Measurements from ENCODE around the gene ACTN3. TPM values are rescaled to one million over a fixed set of nuclear protein-coding genes. Genes with fewer than 3 reads are reported as not detected.
"Not testable (repeated sequence)": the region's sequence is repeated elsewhere in the genome, so short reads cannot be mapped to it uniquely, and the experiment has no call there.

ACTN3 gene
- total RNA-seq, 2 experiments from 2014 or later = 0.06 to 0.12 TPM

DNA sequence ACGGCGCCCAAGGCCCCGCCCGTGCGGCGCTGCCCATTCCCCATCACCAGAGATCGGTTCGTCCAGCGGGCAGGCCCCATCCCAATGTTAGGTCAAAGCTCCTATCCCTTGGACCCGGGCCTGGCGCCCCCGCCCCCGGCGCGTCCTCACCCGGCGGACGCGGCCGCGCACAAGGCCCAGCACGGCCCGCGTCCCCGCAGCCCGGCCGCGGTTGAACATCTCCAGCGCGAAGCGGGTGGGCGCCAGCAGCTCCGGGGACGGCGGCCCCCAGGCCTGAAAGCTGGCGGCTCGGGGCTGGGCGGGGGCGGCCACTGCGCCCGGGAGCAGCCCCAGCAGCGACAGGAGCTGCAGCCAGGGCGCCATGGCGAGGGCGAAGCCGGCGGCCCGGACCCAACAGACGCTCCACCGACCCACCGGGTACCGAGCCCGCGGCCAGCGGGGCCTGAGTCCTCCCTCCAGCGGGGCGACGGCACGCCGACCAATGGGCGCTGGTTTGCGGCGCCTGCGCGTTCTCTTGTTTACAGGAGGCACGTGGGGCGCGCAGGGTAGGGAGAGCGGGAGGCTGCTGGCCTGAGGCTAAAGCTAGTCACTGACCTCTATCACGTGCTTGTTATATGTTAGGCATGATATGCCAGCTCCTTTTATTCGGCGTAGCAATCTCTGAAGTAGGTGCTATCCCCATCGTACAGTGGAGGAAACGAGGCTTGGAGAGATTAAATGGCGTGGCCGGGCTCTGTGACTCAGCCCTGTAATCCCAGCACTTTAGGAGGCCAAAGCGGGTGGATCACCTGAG is 21.6 kb downstream of the ACTN3 start, which contains the start of gene CTSF:
Gene CTSF (minus strand): TSS at position 483 of the 793 bp plus-strand sequence. CDS start 120 bp downstream, at position 363.
- peaks cover 9% of the 10 kb centered on the region for H3K4me1 Mint-ChIP-seq
- H3K4me3 Mint-ChIP-seq = peak within 1 kb of the TSS; percentile 78
- H3K27me3 Mint-ChIP-seq = no peaks in the 10 kb centered on the region
- no peaks in the 10 kb centered on the region for H3K36me3 Mint-ChIP-seq
- H3K9me3 Mint-ChIP-seq = no peaks in the 10 kb centered on the region
- H3K27ac Mint-ChIP-seq = no peak within 1 kb of the TSS
- peak; percentile 74 for DNase-seq

DNA sequence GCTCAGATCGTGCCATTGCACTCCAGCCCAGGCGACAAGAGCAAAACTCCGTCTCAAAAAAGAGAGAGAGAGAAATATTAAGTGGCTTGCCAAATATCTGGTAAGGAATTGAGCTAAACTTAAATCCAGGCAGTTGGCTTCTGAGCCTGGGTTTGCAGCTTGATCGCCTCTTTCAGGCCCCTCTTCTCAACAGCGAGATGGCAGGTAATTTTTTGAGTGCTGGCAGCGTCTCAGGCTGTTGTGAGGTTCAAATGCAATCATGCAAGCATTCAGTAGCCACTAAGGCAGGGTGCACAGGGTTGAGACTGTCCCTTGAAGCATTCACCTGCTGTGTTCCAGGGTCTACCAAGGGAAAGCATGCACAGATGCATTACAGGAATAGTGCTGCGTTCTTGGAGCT is 22.4 kb downstream of the ACTN3 start:
- H3K27me3 Mint-ChIP-seq = no peaks in the 10 kb centered on the region
- H3K9me3 Mint-ChIP-seq = no peaks in the 10 kb centered on the region
- no peaks in the 10 kb centered on the region for H3K36me3 Mint-ChIP-seq
- no peak overlapping the region for H3K4me3 Mint-ChIP-seq
- H3K27ac Mint-ChIP-seq = no peak overlapping the region
- DNase-seq = no peak
- peaks cover 9% of the 10 kb centered on the region for H3K4me1 Mint-ChIP-seq

DNA sequence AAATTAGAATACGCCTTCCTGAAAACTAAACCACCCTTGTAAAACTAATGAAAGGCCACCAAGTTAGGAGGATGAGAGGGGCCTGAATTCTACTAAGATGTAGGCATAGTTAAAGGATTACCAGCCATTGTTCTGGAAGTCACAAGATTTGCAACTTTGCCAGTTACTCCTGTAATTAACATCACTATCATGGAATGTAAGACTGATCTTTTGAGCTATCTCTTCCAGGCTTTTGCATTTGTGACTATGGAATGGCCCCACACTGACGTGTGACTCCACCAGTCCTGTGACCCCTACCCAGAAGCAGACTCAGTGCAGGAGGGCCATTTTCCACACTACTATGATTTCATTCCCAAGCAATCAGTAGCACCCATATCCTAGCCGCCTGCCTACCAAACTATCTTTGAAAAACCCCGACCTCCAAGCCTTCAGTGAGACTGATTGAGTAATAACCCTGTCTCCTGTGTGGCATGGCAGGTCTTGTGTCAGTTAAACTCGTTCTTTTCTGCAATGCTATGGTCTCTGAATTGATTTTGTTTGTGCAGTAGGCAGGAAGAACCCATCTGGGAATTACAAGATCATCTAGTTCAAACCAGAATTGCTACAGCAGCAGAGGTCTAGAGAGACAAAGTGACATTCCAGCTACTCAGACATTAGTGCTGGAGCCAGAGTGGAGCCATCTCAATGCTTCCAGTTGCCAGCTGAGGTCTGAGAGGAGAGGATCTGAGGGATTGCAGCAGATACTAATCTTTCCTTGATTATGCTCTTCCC is 23.6 kb downstream of the ACTN3 start:
- Mint-ChIP-seq H3K9me3 (no peaks in the 10 kb centered on the region), H3K27me3 (peaks cover 3% of the 10 kb centered on the region), H3K4me1 (peaks cover 9% of the 10 kb centered on the region), H3K36me3 (no peaks in the 10 kb centered on the region), H3K27ac (no peak overlapping the region), H3K4me3 (no peak overlapping the region)
- DNase-seq = no peak

DNA sequence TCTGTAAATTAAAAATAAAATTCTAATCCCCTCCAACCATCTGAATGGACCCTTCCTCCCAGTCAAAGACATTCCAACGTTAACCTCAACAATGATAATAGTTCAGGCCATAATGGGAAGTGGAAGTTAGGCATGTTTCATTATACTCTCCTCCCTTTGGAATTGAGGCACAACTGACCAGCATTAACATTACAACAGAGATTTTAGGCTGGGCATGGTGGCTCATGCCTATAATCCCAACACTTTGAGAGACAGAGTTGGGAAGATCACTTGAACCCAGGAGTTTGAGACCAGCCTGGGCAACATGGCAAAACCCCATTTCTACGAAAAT is 24.1 kb downstream of the ACTN3 start:
- H3K4me3 Mint-ChIP-seq = no peak overlapping the region
- no peaks in the 10 kb centered on the region for H3K9me3 Mint-ChIP-seq
- H3K36me3 Mint-ChIP-seq = no peaks in the 10 kb centered on the region

DNA sequence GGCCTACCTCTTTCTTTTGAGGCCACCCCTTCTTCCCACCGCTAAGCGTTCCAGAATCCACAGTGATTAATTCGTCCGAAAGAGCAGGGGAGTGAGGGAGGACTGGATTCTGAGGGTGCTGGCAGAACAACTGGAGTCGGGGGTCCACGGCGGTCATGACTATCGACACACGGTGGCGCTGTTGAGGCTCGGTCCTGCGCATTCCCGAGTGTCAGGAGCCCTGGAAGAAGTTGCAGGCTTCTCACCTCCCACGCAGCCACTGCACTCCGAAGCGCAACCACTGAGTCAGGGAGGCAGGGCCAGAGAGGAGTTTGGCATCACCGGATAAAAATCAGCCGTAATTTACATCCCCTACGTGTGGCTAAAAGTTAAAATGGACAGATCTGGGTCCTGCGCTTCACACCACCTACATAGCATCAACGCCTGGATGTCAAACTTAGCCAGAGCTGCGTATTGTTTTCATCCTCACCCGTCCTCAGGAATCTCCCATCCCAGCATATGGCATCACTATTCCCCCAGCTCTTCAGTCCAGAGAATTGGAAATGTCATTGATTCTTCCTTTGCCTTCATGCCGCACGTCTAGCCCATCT is 32.4 kb downstream of the ACTN3 start:
- Mint-ChIP-seq H3K9me3 (peaks cover 6% of the 10 kb centered on the region), H3K4me1 (peaks cover 13% of the 10 kb centered on the region), H3K27ac (no peak overlapping the region), H3K4me3 (no peak overlapping the region), H3K27me3 (peaks cover 5% of the 10 kb centered on the region), H3K36me3 (no peaks in the 10 kb centered on the region)
- peak; percentile 79 for DNase-seq

More for the DNA sequence above, 24.1 kb downstream of the ACTN3 start:
- DNase-seq = no peak
- H3K27me3 Mint-ChIP-seq = peaks cover 5% of the 10 kb centered on the region
- no peak overlapping the region for H3K27ac Mint-ChIP-seq
- H3K4me1 Mint-ChIP-seq = peaks cover 9% of the 10 kb centered on the region

DNA sequence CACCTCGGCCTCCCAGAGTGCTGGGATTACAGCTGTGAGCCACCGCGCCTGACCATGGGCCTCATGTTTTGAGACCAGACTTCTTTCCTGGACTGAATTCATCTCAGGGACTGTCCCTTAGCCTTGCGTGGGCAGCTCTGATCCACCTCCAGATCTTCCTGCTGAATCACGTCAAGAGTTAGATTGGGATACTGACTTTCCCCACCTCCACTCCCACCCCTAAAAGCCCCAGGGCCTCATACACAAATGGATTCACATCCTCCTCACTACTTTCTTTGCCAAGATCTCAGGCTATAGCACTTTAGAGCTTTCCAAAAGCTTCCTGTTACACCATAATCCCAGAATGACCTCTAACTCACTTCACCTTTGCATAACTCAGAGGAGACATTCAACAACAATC is 34.1 kb downstream of the ACTN3 start:
- H3K36me3 Mint-ChIP-seq = no peaks in the 10 kb centered on the region
- H3K4me1 Mint-ChIP-seq = peaks cover 13% of the 10 kb centered on the region
- no peaks in the 10 kb centered on the region for H3K27me3 Mint-ChIP-seq
- H3K4me3 Mint-ChIP-seq = no peak overlapping the region
- peaks cover 6% of the 10 kb centered on the region for H3K9me3 Mint-ChIP-seq
- H3K27ac Mint-ChIP-seq = no peak overlapping the region
- no peak for DNase-seq

DNA sequence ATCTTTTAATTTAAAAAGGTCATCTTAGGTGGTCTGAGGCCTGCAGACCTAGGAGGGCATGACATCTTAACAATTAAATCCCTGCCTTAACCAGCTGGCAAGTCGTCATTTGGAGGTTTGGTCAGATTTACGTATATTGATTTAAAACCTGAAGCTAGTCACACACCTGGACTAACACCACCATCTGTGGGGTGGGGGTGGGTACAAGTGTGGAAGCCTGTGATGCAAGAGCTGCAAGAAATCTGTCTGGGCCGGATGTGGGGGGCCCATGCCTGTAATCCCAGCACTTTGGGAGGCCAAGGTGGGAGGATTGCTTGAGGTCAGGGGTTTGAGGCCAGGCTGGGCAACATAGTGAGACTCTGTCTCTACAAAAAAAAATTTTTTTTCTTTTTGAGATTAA is 34.6 kb downstream of the ACTN3 start:
- Mint-ChIP-seq H3K4me3 (no peak overlapping the region), H3K27me3 (no peaks in the 10 kb centered on the region), H3K27ac (no peak overlapping the region), H3K36me3 (no peaks in the 10 kb centered on the region), H3K9me3 (peaks cover 6% of the 10 kb centered on the region), H3K4me1 (peaks cover 13% of the 10 kb centered on the region)
- DNase-seq = no peak

DNA sequence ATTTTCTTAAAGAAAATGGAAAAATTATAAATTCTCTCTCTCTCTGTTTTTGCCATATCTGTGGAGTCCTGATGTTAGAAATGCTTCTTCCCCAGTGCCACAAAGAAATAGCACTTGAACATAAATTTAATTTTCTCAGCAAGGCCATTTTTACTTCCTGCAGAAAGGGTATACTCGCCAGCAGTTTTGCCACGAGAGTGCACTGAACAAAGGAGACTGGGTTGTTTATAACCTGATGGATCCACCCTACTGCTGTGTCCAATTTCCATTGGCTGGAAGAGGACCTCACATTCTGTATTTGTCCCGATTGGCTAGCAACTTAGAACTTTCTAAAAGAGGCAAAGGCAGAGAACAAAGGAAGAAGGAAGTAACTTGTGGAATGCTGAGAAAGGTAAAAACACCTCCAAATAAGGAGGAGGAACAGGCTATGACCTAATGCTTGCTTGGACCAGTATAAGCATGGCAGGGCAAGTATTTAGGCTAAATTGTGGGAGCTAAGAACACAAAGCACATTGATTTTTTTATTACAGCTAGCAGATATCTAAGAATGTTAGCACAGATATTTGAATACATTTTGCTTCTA is 36.0 kb downstream of the ACTN3 start:
- H3K36me3 Mint-ChIP-seq, H3K9me3 Mint-ChIP-seq, H3K27me3 Mint-ChIP-seq, H3K27ac Mint-ChIP-seq, DNase-seq, H3K4me3 Mint-ChIP-seq: not testable (repeated sequence)
- H3K4me1 Mint-ChIP-seq = peaks cover 13% of the 10 kb centered on the region

DNA sequence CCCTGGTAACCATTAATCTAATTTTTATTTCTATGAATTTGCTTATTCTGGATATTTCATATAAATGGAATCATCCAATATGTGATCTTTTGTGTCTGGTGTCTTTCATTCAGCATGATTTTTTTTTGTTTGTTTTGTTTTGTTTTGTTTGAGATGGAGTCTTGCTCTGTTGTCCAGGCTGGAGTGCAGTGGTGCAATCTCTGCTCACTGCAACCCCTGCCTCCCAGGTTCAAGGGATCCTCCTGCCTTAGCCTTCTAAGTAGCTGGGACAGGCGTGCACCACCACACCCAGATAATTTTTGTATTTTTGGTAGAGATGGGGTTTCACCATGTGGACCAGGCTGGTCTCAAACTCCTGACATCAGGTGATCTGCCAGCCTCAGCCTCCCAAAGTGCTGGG is 38.7 kb downstream of the ACTN3 start:
- H3K27ac Mint-ChIP-seq, H3K9me3 Mint-ChIP-seq, H3K4me1 Mint-ChIP-seq, H3K27me3 Mint-ChIP-seq, H3K4me3 Mint-ChIP-seq, DNase-seq, H3K36me3 Mint-ChIP-seq: not testable (repeated sequence)

DNA sequence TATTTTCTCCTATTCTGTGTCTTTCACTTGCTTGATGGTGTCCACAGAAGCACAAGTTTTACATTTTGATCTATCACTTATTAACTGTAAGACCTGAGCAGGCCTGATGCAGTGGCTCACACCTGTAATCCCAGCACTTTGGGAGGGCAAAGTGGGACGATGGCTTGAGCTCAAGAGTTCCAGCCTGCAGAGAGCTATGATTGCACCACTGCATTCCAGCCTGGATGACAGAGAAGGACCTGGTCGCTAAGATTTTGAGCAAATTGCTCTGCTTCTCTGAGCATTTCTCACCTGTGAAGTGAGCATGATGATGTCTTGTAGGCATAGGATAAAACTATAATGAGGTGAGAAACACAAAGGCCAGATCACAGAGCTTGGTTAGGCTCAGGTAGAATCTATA is 39.4 kb downstream of the ACTN3 start:
- no peak for DNase-seq
- Mint-ChIP-seq H3K27me3 (no peaks in the 10 kb centered on the region), H3K27ac (no peak overlapping the region), H3K4me3 (no peak overlapping the region), H3K36me3 (no peaks in the 10 kb centered on the region), H3K9me3 (peaks cover 6% of the 10 kb centered on the region), H3K4me1 (no peaks in the 10 kb centered on the region)

DNA sequence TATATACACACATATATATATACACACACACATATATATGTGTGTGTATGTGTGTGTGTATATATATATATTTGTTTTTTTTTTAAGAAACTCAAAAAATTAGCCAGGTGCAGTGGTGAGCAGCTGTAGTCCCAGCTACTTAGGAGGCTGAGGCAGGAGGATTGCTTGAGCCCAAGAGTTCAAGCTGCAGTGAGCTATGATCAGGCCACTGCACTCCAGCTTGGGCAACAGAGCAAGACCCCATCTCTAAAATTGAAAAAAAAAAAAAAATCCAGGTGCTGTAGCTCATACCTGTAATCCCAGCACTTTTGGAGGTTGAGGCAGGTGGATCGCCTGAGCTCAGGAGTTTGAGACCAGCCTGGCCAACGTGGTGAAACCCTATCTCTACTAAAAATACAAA is 42.6 kb downstream of the ACTN3 start:
- not testable (repeated sequence) for H3K9me3 Mint-ChIP-seq, H3K27ac Mint-ChIP-seq, H3K27me3 Mint-ChIP-seq, H3K4me3 Mint-ChIP-seq, H3K36me3 Mint-ChIP-seq, DNase-seq
- H3K4me1 Mint-ChIP-seq = peaks cover 12% of the 10 kb centered on the region

DNA sequence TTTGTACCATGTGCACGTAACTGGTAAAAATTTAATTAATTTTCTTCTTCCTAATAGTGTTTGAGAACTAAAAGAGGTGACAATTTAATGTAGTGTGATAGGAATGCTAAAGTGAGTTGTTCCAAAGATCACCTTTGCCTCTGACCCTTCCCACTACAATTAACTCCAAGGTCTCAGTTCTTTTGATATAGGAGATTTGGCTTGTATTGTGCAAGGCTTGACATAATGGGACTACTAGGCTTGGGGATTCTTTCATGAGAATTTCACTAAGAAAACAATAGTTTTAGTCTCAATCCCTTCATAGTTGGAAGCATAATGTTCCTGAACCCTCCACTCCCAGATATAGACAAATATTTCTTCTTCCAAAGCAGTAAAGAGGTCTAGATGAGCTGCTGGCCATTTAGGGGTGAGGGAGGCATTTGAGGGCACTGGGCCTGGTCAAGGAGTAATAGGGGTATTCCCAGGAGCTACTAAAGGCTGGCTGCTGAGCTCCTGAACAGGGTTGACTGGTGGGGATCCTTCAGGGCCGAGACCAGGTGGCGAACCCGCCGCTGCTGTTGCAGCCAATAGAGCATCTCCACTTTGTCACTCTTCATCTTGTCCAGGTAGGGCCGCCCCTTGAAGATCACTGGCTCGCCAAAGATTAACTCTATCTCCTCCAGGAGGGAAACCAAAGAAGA is 43.4 kb downstream of the ACTN3 start:
- peaks cover 17% of the 10 kb centered on the region for H3K4me1 Mint-ChIP-seq
- H3K27me3 Mint-ChIP-seq = no peaks in the 10 kb centered on the region
- no peak for DNase-seq
- no peaks in the 10 kb centered on the region for H3K9me3 Mint-ChIP-seq
- H3K4me3 Mint-ChIP-seq = no peak overlapping the region
- peaks cover 3% of the 10 kb centered on the region for H3K36me3 Mint-ChIP-seq
- no peak overlapping the region for H3K27ac Mint-ChIP-seq

DNA sequence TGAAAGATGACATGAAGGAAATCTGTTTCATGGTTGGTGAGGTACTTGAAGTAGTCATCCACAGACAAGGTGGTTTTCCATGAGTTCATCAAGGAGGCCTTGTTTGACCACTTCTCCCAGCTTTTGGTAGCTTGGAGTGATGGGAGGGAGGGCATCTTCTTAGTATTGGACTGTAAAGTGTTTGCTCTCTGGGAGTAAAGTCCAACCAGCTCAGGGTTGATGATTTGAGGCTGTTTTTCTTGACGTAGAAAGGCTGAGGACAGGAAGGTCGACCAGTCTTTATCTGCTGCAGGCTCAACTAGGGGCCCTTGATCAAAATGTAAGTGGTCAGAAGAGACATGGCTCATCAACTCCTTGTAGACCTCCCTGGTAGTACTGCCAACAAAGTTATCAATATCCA is 44.5 kb downstream of the ACTN3 start:
- Mint-ChIP-seq H3K4me3 (no peak overlapping the region), H3K4me1 (peaks cover 23% of the 10 kb centered on the region), H3K27ac (no peak overlapping the region), H3K9me3 (no peaks in the 10 kb centered on the region), H3K27me3 (no peaks in the 10 kb centered on the region), H3K36me3 (peaks cover 3% of the 10 kb centered on the region)
- no peak for DNase-seq

DNA sequence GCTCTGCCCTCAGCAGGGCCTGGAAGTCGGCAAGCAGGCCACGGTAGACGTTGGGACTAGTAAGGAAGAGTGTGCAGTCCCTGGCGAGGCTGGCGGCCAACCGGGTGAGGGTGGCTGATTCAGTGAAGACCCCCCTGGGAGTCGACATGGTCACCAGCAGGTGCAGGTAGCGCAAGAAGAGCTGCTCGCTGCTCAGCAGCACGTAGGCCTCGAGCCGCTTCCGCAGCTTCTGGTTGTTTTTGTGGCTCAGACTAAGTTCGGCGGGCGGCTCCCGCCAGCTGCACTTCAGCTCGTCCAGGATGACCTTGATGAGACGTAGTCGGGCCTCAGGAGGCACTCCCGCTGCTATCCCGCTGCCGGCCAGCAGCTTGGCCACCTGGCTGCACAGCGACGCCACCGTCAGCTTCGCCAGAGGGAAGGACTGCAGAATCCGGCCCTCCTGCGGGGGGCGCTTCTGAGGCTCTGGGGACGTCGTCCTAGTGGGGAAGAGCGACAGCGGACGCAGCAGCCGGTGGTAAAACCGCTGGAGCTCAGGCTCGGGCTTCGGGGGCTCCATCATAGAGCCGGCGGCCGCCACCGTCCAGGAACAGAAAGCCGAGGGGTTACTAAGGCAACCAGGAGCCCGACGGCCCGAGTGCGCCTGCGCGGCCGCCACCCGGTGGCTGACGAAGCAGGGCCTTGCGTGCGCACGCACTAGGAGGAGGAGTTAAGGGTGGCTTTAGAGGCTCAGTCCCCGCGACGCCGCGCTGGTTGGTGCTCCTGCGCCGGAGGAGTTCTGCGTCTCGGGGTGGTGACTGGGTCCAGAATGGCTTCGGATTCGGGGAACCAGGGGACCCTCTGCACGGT is 46.0 kb downstream of the ACTN3 start, which contains the start of the genes CCDC87 and CCS:
Gene CCDC87 (minus strand): TSS at position 607 of the 846 bp plus-strand sequence. CDS start 48 bp downstream, at position 559.
Gene CCS (plus strand): TSS at position 729 of the 846 bp plus-strand sequence. CDS start 77 bp downstream, at position 806.
- H3K4me3 Mint-ChIP-seq = peak within 1 kb of the TSS; percentile 100
- peaks cover 3% of the 10 kb centered on the region for H3K36me3 Mint-ChIP-seq
- H3K4me1 Mint-ChIP-seq = peaks cover 23% of the 10 kb centered on the region
- no peaks in the 10 kb centered on the region for H3K27me3 Mint-ChIP-seq
- peak; percentile 98 for DNase-seq
- H3K27ac Mint-ChIP-seq = peak within 1 kb of the TSS; percentile 97
- no peaks in the 10 kb centered on the region for H3K9me3 Mint-ChIP-seq
